HG02840 (cell line): ENCODE measurements around the gene GFRA1.
"Not testable (repeated sequence)": the region's sequence is repeated elsewhere in the genome, so short reads cannot be mapped to it uniquely, and the experiment has no call there.

Source experiments
- ATAC-seq: cut with Tn5 transposase; IDR thresholded peaks from one replicate; pipeline ENCODE4 v1.9.1; 2021; ENCODE audit warnings: mild to moderate bottlenecking, moderate library complexity, moderate number of reproducible peaks; ENCODE audit not compliant: unreplicated experiment, low FRiP score

GFRA1 gene

DNA sequence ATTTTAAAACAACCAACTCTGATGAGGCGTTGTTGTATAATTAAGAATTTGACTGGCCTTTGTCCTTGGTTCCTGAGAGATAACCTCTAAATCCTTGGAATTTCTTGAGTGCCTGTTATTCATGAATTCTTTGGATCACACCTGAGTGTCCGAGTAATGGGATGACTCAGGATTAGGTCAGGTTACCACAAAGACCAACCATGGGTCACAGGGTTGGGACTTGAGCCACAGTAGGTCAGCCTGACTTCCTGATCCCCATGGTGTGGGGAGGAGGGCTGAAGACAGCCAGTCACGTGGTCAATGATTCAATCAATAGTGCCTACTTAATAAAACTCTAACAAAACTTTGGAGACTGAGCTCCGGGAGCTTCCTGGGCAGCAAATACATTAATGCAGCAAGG lies 192.5 kb downstream of the GFRA1 start:
- ATAC-seq: no peak

GRCh38 chr10:116079355-116079754 lies 193.7 kb downstream of the GFRA1 start:
- ATAC-seq: no peak

GRCh38 chr10:116076621-116077020 lies 196.4 kb downstream of the GFRA1 start:
- no peak for ATAC-seq

- no peak for ATAC-seq
Observed at GRCh38 chr10:116073510-116073909, 199.5 kb downstream of the GFRA1 start.

GRCh38 chr10:116073001-116073400 lies 200.0 kb downstream of the GFRA1 start:
- ATAC-seq: no peak

GRCh38 chr10:116071453-116072148 lies 201.4 kb downstream of the GFRA1 start:
- no peak for ATAC-seq

GRCh38 chr10:116070743-116071320 lies 202.2 kb downstream of the GFRA1 start:
- no peak for ATAC-seq

DNA sequence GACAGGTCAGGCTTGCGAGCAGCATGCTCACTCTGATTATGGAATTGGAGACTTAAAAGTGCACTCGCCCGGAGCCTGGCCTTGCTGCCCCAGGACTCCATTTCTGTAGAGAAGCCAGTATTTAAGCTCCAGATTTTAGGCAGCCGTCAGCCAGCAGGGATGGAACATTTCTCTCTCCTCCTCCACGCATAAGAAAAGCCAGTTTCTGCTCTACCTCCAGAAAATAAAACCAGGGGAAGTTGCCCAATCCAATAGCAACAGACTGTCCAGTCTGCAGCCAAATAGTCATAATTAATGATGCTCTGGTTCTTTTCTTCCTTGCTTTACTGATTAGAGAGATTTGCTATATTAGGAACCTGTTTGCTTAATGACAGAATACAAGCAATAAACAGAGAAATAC lies 203.2 kb downstream of the GFRA1 start:
- no peak for ATAC-seq

DNA sequence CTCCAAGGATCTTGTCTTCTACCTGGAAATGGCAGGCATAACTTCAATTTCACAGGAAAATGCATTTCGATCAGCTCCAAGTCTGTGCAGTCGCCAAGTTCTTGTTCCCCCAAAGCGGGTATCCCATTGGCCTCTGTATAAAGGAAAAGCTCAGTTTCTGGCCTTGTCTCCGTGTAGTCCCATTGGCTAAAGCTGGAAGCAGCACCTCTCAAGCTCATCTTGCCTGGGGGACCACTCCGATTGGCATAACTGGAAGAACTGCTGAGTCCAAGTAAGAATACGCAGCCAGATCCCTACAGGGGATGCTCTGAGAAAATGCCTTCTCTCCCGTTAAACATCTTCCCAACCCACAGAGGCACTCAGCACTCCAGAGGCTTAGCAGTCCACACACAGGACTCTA lies 205.2 kb downstream of the GFRA1 start:
- ATAC-seq: no peak

DNA sequence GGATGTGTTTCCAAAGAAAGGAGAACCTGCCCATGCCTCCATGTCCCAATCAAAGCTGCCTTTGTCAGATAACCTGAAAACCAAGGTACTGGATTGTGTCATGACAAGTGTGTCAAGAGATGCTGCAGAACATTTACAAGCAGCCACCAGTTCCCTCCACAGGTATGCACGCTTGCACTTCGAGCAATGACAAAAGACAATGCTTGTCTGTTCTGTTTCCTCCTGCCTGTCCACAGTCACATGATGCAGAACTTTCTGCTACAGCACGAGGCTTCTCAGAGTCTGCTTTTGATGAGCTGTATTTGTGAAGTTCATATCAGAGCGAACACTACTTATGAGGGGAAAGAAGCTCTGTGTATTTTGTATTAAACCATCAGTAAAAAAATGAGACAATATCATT lies 209.9 kb downstream of the GFRA1 start:
- ATAC-seq: no peak

- no peak for ATAC-seq
Observed at GRCh38 chr10:116060864-116061263, 212.1 kb downstream of the GFRA1 start.

- no peak for ATAC-seq
Observed at GRCh38 chr10:116059320-116059719, 213.7 kb downstream of the GFRA1 start.

DNA sequence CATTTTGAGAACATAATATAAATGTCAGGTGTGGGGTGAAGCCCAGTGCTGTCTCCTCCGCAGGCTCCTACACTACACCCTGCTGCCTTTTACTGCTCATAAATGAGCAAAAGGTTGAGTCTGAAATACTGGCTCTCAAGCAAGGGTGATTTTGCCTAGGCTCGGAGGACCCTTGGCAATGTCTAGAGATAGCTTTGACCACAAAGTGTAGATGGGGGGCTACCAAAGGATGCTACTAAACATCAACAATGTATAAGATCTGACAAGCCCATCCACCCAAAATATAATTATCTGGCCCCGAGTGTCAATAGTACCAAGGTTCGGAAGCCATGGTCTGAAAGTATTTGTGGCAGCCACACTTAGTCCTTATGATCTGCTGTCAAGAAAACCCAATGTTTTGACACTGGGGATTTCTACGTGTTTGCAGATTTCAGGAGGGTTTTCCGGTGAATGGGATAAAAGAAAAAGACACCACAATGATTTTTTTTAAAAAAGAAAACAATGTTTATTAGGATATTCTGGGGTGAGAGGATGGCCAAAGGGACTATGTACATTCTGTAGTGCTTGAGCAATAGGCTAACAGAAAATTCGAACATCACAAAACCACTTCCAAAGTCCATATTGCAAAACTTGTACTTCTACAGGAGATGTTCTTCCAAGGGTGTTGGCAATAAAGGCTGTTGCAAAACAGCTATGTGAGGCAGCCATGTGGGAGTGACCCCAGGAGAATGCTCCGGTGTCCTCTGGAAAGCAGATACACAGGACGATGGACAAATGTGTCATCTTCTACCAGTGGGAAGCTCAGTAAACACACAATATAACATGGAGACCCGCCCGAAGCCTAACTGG lies 216.3 kb downstream of the GFRA1 start:
- ATAC-seq: no peak

DNA sequence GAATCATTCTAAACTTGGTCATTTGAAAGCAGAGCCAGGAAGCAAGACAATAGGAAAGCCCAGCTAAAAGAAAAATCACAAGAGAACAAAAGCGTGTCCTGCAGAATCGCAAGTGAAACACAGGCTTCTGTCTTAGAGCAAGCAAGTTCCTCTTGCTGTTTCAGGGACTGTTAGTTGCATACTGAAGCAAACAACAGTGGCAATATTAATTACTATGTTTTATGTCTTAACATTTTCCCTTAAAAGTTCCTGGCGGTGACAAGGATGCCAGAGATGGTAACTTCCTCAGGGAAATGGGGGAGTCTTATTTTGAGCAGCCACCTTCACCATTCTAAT lies 217.1 kb downstream of the GFRA1 start:
- no peak for ATAC-seq

DNA sequence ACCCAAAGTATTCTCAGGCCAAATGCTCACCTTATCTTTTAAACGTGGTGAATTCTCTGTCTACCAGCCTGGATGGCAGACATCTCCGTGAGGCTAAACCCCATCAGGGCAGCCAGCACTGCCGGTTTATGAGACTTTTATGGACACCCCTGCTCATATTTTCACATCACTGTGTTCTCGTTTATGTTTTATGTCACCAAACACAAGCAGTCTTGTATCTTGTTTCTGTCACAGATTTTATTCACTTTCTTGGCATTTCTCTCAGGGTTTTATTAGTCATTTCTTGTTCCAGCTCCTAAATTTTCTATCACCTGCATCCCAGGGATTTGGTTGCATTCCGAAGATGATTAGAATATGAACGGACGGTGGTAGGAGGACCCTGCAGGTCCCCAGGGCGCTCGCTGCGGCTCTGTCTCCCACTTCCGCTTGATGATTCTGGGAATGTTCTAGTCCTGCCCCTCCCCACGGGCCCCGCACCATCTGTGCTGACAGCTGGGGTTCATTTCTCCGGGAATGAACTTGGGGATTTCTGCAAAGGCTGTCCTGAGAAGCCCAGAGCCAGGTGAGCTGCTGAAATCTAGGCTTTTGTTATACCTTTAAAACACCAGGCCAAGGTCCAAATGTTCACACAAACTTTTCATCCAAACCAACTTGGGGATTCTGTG lies 217.6 kb downstream of the GFRA1 start:
- no peak for ATAC-seq

DNA sequence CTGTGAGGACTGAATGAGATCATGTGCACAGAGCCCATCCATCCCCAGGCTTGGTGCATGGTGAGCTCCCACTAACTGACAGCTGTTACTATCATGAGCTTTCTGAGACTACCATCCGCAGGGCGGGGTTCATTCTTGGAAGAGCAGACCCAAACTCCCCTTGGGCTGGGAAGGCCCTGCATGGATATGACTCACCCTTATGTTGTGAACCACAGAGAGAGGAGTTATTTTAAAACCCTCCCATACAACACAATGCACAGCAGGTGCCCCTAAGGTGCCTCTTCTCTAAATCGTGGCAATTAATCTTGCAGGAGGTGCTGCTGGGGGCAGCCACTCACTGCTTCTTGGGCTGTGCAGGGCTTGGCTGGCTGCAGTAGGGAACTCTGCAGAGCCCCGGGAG lies 219.1 kb downstream of the GFRA1 start:
- ATAC-seq: no peak

DNA sequence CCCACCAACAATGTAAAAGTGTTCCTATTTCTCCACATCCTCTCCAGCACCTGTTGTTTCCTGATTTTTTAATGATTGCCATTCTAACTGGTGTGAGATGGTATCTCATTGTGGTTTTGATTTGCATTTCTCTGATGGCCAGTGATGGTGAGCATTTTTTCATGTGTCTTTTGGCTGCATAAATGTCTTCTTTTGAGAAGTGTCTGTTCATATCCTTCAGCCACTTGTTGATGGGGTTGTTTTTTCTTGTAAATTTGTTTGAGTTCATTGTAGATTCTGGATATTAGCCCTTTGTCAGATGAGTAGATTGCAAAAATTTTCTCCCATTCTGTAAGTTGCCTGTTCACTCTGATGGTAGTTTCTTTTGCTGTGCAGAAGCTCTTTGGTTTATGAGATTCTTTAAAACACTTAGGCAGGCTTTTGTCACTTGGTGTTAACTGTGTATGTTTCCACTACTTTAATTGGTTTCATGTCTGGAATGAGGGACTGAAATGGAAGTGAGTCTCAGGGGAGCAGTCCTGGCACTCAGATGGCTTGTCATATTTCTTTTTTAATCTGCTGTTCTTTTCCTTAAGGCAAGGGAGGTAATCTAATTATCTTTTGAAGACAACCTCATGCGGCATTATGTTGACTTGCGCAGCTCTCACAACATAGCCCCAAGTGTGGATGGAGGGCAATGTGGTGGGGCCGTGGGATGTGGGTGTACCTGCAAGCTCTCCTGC lies 219.8 kb downstream of the GFRA1 start:
- not testable (repeated sequence) for ATAC-seq

- ATAC-seq: not testable (repeated sequence)
Observed at GRCh38 chr10:116052522-116052921, 220.5 kb downstream of the GFRA1 start.

GRCh38 chr10:116049974-116050304 lies 223.1 kb downstream of the GFRA1 start:
- ATAC-seq: no peak

DNA sequence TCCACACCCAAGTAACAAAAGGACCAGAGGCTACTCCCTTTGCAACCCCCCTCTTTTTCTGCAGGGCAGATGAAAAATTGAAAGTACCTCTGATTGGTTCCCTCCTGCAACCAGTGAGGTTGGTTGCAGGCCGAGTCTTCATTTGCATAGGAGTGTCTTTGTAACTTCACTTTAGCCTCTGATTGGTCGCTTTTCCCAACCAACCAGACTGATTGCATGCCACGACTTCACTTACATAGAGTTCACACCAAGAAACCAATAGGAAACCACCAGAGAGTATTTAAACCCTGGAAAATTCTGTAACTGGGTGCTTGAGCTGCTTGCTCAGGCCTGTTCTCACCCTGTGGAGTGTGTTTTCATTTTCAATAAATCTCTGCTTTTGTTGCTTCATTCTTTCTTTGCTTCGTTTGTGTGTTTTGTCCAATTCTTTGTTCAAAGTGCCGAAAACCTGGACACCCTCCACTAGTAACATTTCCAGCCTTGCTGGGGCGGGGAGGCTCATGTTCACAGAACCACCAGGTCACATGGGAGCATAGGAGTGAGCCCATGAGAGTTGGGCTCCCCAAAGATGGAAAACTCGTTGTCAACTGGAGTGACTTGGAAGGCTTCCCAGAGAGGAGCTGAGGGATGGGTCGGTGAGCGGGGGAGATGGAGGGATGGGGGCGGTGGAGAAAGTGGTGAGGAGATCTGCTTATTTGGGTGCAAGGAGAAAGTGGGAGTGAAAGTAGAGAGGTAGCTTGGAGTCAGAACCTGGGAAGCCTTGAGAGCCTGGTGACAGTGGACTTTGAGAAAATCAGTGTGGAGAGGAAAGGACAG lies 223.6 kb downstream of the GFRA1 start:
- no peak for ATAC-seq
